SK-MEL-5 (cell line): ENCODE results near the gene MYH15. TPM values are rescaled to one million over a fixed set of nuclear protein-coding genes. Genes with fewer than 3 reads are reported as not detected.

Experiments used
- DNase-seq: peaks from one replicate; pipeline ENCODE4 v3.0.0-alpha.2; 2016; ENCODE audit warnings: low read depth, low spot score
- in situ Hi-C: cut with HindIII; loops from 2 replicates; pipeline ENCODE4 v1.10.0; 2016; ENCODE audit warnings: low sequenced_read_pairs, high pct_unique_total_duplicates, low pct_unique_long_range_greater_than_20kb
- total RNA-seq: library from RNA; depleted of rRNA; stranded (reverse); fragments of >200 nt; shearing (Covaris generic); gene quantifications from 2 replicates; pipeline ENCODE4 v1.2.3, GENCODE V29; 2014

Gene MYH15
- total RNA-seq, 1 experiment from 2014 or later: not detected

- peak; percentile 49 for DNase-seq
- in situ Hi-C loops: no loop called here
These were observed 23.5 kb downstream of the MYH15 start for GRCh38 chr3:108486941-108487340.

GRCh38 chr3:108486338-108486737 is 24.1 kb downstream of the MYH15 start:
- in situ Hi-C loops: no loop called here
- no peak for DNase-seq

GRCh38 chr3:108485146-108485545 is 25.2 kb downstream of the MYH15 start:
- no peak for DNase-seq
- in situ Hi-C loops: no loop called here

GRCh38 chr3:108479224-108479623 is 31.2 kb downstream of the MYH15 start:
- in situ Hi-C loops: no loop called here
- DNase-seq: no peak

GRCh38 chr3:108477511-108478147 is 32.8 kb downstream of the MYH15 start:
- DNase-seq: peak; percentile 78
- in situ Hi-C loops: no loop called here

GRCh38 chr3:108475220-108475782 is 35.1 kb downstream of the MYH15 start:
- in situ Hi-C loops: no loop called here
- DNase-seq: no peak

- in situ Hi-C loops: no loop called here
- no peak for DNase-seq
These were observed 35.8 kb downstream of the MYH15 start for GRCh38 chr3:108474581-108474980.

- no peak for DNase-seq
- in situ Hi-C loops: no loop called here
These were observed 36.7 kb downstream of the MYH15 start for GRCh38 chr3:108473711-108474110.

- in situ Hi-C loops: no loop called here
- no peak for DNase-seq
These were observed 38.3 kb downstream of the MYH15 start for GRCh38 chr3:108472001-108472591.

- in situ Hi-C loops: no loop called here
- no peak for DNase-seq
These were observed 39.0 kb downstream of the MYH15 start for GRCh38 chr3:108471426-108471825.

GRCh38 chr3:108469126-108469525 is 41.3 kb downstream of the MYH15 start:
- in situ Hi-C loops: no loop called here
- no peak for DNase-seq

- in situ Hi-C loops: no loop called here
- DNase-seq: no peak
These were observed 41.8 kb downstream of the MYH15 start for GRCh38 chr3:108468577-108468976.

GRCh38 chr3:108462899-108463298 is 47.5 kb downstream of the MYH15 start:
- no peak for DNase-seq

GRCh38 chr3:108461661-108462111 is 48.7 kb downstream of the MYH15 start:
- no peak for DNase-seq
- in situ Hi-C loops: no loop called here

More at GRCh38 chr3:108462899-108463298, 47.5 kb downstream of the MYH15 start:
- in situ Hi-C loops: no loop called here

GRCh38 chr3:108459225-108459624 is 51.2 kb downstream of the MYH15 start:
- DNase-seq: no peak
- in situ Hi-C loops: no loop called here

- DNase-seq: no peak
- in situ Hi-C loops: no loop called here
These were observed 55.1 kb downstream of the MYH15 start for GRCh38 chr3:108455212-108455705.

GRCh38 chr3:108453565-108453964 is 56.8 kb downstream of the MYH15 start:
- in situ Hi-C loops: no loop called here
- no peak for DNase-seq

GRCh38 chr3:108450444-108450843 is 60.0 kb downstream of the MYH15 start:
- DNase-seq: peak; percentile 48
- in situ Hi-C loops: no loop called here

GRCh38 chr3:108448593-108448992 is 61.8 kb downstream of the MYH15 start:
- in situ Hi-C loops: no loop called here
- DNase-seq: no peak
